Astrocyte of the hippocampus (primary cell): Measurements from ENCODE around the gene OR1L8.

Experiments used
- DNase-seq: peaks from one replicate; pipeline ENCODE4 v3.0.0; 2011; ENCODE audit warnings: low read depth, low spot score

OR1L8 gene

DNA sequence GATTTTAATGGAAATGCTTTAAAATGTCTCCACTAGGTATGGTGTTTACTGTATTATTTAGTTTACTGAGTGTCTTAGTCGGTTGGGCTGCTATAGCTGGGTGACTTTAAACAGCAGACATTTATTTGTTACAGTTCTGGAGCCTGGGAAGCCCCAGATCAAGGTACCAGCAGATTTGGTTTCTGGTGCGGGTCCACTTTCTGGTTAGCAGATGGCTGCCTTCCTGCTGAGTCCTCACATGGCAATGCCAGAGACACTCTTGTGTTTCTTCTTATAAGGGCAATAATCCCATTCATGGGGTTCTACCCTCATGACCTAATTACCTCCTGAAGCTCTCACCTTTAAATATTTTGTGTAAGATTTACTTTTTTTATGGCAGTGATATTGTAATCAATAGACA lies 65.0 kb downstream of the OR1L8 start:
- DNase-seq, result no peak
